HEK293 (cell line): ENCODE data around the gene CALML3.

Source experiments
- BCL11A ChIP-seq: fragments of 450-650 bp; formaldehyde crosslinking; IDR thresholded peaks from 2 replicates; pipeline ENCODE4 v1.5.1; 2016; ENCODE audit warnings: low read depth, missing biosample characterization, missing genetic modification characterization
- REPIN1 ChIP-seq: fragments of 450-650 bp; formaldehyde crosslinking; IDR thresholded peaks from 2 replicates; pipeline ENCODE4 v1.5.1; 2017; ENCODE audit warnings: missing biosample characterization, missing genetic modification characterization, low read depth
- ZNF701 ChIP-seq: fragments of 450-650 bp; formaldehyde crosslinking; IDR thresholded peaks from 2 replicates; pipeline ENCODE4 v1.5.1; 2016; ENCODE audit warnings: missing biosample characterization, missing genetic modification characterization
- TF ChIP-seq, protein P1 (sequence below): fragments of 450-650 bp; formaldehyde crosslinking; IDR thresholded peaks from 2 replicates; pipeline ENCODE4 v1.5.1; 2016; ENCODE audit warnings: missing biosample characterization, missing genetic modification characterization

DNA sequence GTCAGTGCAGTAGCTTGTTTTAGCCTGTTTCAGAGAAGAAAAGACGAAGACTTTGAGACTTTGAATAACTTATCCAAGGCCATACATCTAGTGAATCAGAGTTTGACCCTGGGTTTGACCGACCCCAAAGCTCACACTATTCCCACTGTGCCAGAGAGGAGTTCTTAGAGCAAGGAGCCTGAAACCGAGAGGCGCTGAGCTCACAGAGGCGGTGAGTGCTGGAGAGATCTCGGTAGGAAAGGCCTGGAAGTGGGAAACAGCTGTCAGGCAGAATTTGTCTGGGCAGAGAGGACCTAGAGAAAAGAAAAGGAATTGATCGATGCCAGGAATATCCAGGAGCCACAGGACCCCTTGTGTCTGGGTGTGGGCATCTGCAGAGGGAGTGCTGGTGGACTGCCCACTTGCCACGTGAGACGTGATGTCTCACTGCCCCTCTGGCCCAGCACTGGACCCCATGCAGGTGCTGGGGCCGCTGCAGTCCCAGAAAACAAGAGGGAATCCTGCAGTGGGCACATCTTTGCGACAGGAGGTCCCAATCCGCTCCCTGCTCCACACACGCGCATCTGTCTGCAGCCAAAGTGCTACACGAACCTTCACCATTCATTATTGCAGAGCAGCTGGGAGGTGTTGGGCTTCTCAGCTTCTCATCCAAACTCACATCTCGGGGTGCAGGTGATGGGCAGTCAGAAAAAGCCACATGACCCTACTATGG, 6.2 kb downstream of the CALML3 start:
- TF ChIP-seq BCL11A (tag by site-specific recombination) (no peak), REPIN1 (tag by site-specific recombination) (no peak), ZNF701 (tag by site-specific recombination) (no peak)
- TF ChIP-seq, protein P1, sequence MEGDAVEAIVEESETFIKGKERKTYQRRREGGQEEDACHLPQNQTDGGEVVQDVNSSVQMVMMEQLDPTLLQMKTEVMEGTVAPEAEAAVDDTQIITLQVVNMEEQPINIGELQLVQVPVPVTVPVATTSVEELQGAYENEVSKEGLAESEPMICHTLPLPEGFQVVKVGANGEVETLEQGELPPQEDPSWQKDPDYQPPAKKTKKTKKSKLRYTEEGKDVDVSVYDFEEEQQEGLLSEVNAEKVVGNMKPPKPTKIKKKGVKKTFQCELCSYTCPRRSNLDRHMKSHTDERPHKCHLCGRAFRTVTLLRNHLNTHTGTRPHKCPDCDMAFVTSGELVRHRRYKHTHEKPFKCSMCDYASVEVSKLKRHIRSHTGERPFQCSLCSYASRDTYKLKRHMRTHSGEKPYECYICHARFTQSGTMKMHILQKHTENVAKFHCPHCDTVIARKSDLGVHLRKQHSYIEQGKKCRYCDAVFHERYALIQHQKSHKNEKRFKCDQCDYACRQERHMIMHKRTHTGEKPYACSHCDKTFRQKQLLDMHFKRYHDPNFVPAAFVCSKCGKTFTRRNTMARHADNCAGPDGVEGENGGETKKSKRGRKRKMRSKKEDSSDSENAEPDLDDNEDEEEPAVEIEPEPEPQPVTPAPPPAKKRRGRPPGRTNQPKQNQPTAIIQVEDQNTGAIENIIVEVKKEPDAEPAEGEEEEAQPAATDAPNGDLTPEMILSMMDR = no peak
